H9 (cell line): ENCODE measurements around the gene NBR1. TPM values are rescaled to one million over a fixed set of nuclear protein-coding genes. Genes with fewer than 3 reads are reported as not detected.
"Not testable (repeated sequence)": the region's sequence is repeated elsewhere in the genome, so short reads cannot be mapped to it uniquely, and the experiment has no call there.

Experiments
- DNase-seq: peaks from one replicate; pipeline ENCODE4 v3.0.0-alpha.2; 2017
- H2AFZ ChIP-seq: one replicate; pipeline ENCODE4 v1.6.1; 2013; ENCODE audit warnings: mild to moderate bottlenecking, low read length, control low read depth, moderate library complexity
- H2AK5ac ChIP-seq: 2 replicates; pipeline ENCODE4 v1.6.1; 2013; ENCODE audit warnings: low read length, control low read depth, mixed read lengths; ENCODE audit not compliant: insufficient read length
- H2BK120ac ChIP-seq: one replicate; pipeline ENCODE4 v1.6.1; 2013; ENCODE audit warnings: low read depth, mild to moderate bottlenecking, low read length, control low read depth, inconsistent platforms; ENCODE audit not compliant: poor library complexity, severe bottlenecking
- H2BK12ac ChIP-seq: 2 replicates; pipeline ENCODE4 v1.6.1; 2013; ENCODE audit warnings: low read length, control low read depth, mixed read lengths, low read depth; ENCODE audit not compliant: insufficient read length
- H2BK15ac ChIP-seq: 2 replicates; pipeline ENCODE4 v1.6.1; 2013; ENCODE audit warnings: low read depth, low read length, control low read depth
- H2BK20ac ChIP-seq: one replicate; pipeline ENCODE4 v1.6.1; 2013; ENCODE audit warnings: low read depth, mild to moderate bottlenecking, low read length, control low read depth, inconsistent platforms; ENCODE audit not compliant: poor library complexity, severe bottlenecking
- H2BK5ac ChIP-seq: 2 replicates; pipeline ENCODE4 v1.6.1; 2013; ENCODE audit warnings: low read length, control low read depth, mixed read lengths; ENCODE audit not compliant: insufficient read length
- H3K14ac ChIP-seq: 2 replicates; pipeline ENCODE4 v1.6.1; 2013; ENCODE audit warnings: low read length, control low read depth; ENCODE audit not compliant: insufficient read depth
- H3K18ac ChIP-seq: 2 replicates; pipeline ENCODE4 v1.6.1; 2013; ENCODE audit warnings: low read depth, mild to moderate bottlenecking, mixed read lengths, low read length, control low read depth; ENCODE audit not compliant: insufficient read length
- H3K23ac ChIP-seq: 2 replicates; pipeline ENCODE4 v1.6.1; 2013; ENCODE audit warnings: low read length, control low read depth, mixed read lengths, low read depth; ENCODE audit not compliant: insufficient read length
- H3K23me2 ChIP-seq: 2 replicates; pipeline ENCODE4 v1.6.1; 2013; ENCODE audit warnings: low read depth, mild to moderate bottlenecking, mixed read lengths, low read length, control low read depth; ENCODE audit not compliant: insufficient read length, poor library complexity, severe bottlenecking
- H3K27ac ChIP-seq: 2 replicates; pipeline ENCODE4 v1.5.1; 2013; ENCODE audit warnings: low read length, control low read depth, mixed read lengths, low read depth; ENCODE audit not compliant: insufficient read length
- H3K27me3 ChIP-seq: 2 replicates; pipeline ENCODE4 v1.6.1; 2013; ENCODE audit warnings: low read length, control low read depth, inconsistent platforms; ENCODE audit not compliant: insufficient read depth
- H3K4ac ChIP-seq: 2 replicates; pipeline ENCODE4 v1.6.1; 2013; ENCODE audit warnings: low read depth, mild to moderate bottlenecking, control low read depth, inconsistent platforms, low read length, moderate library complexity
- H3K4me1 ChIP-seq: 2 replicates; pipeline ENCODE4 v1.6.1; 2013; ENCODE audit warnings: low read length, control low read depth, inconsistent platforms; ENCODE audit not compliant: insufficient read depth
- H3K4me2 ChIP-seq: 2 replicates; pipeline ENCODE4 v1.6.1; 2013; ENCODE audit warnings: low read length, control low read depth, mixed read lengths; ENCODE audit not compliant: insufficient read length, insufficient read depth
- H3K56ac ChIP-seq: 2 replicates; pipeline ENCODE4 v1.6.1; 2013; ENCODE audit warnings: low read depth, mild to moderate bottlenecking, mixed read lengths, low read length, control low read depth; ENCODE audit not compliant: insufficient read length
- H3K79me1 ChIP-seq: 2 replicates; pipeline ENCODE4 v1.6.1; 2013; ENCODE audit warnings: low read depth, mild to moderate bottlenecking, moderate library complexity, low read length, control low read depth, inconsistent platforms; ENCODE audit not compliant: insufficient read depth, poor library complexity, severe bottlenecking
- H3K79me2 ChIP-seq: 2 replicates; pipeline ENCODE4 v1.6.1; 2013; ENCODE audit warnings: low read length, control low read depth, inconsistent platforms; ENCODE audit not compliant: insufficient read depth
- H3K9ac ChIP-seq: 2 replicates; pipeline ENCODE4 v1.6.1; 2013; ENCODE audit warnings: low read length, control low read depth, mixed read lengths; ENCODE audit not compliant: insufficient read length; ENCODE audit errors: extremely low read depth
- H3K9me3 ChIP-seq: one replicate; pipeline ENCODE4 v1.6.1; 2013; ENCODE audit warnings: low read depth, low read length, inconsistent platforms; ENCODE audit not compliant: control insufficient read depth
- H3T11ph ChIP-seq: one replicate; pipeline ENCODE4 v1.6.1; 2013; ENCODE audit warnings: mild to moderate bottlenecking, low read length, control low read depth, inconsistent platforms
- H4K20me1 ChIP-seq: one replicate; pipeline ENCODE4 v1.6.1; 2013; ENCODE audit not compliant: control insufficient read depth, insufficient read length, insufficient read depth
- H4K5ac ChIP-seq: 2 replicates; pipeline ENCODE4 v1.6.1; 2013; ENCODE audit warnings: low read depth, mild to moderate bottlenecking, mixed read lengths, low read length, control low read depth; ENCODE audit not compliant: insufficient read length
- H4K8ac ChIP-seq: replicated peaks from 2 replicates; pipeline ENCODE4 v1.6.1; 2013; ENCODE audit warnings: low read length, control low read depth, mixed read lengths, low read depth; ENCODE audit not compliant: insufficient read length
- H4K91ac ChIP-seq: 2 replicates; pipeline ENCODE4 v1.6.1; 2013; ENCODE audit warnings: low read depth, mild to moderate bottlenecking, moderate library complexity, mixed read lengths, low read length, control low read depth; ENCODE audit not compliant: insufficient read length
- H3K27ac Mint-ChIP-seq, 3 experiments: 2 replicates in 2 of 3; 3 replicates in 1 of 3; pipeline ENCODE4 v1.8.0; 2020 to 2021; ENCODE audit warnings: mixed read lengths in 3 of 3, mild to moderate bottlenecking in 1 of 3, moderate library complexity in 1 of 3
- H3K27me3 Mint-ChIP-seq: 2 replicates; pipeline ENCODE4 v1.8.0; 2021; ENCODE audit warnings: low read depth, mild to moderate bottlenecking, moderate library complexity, mixed read lengths
- H3K36me3 Mint-ChIP-seq, 3 experiments: 2 replicates in 2 of 3; 3 replicates in 1 of 3; pipeline ENCODE4 v1.8.0; 2020 to 2021; ENCODE audit warnings: low read depth in 3 of 3, mixed read lengths in 3 of 3; ENCODE audit not compliant: insufficient read depth in 1 of 3
- H3K4me1 Mint-ChIP-seq, 2 experiments: 2 replicates each; pipeline ENCODE4 v1.8.0; 2020; ENCODE audit warnings: mixed read lengths in 2 of 2
- H3K4me3 Mint-ChIP-seq, 2 experiments: 2 replicates in 1 of 2; 3 replicates in 1 of 2; pipeline ENCODE4 v1.8.0; 2020 to 2021; ENCODE audit warnings: mild to moderate bottlenecking in 2 of 2, mixed read lengths in 2 of 2, moderate library complexity in 1 of 2
- H3K9me3 Mint-ChIP-seq, 2 experiments: 2 replicates in 1 of 2; 3 replicates in 1 of 2; pipeline ENCODE4 v1.8.0; 2020; ENCODE audit warnings: mild to moderate bottlenecking in 2 of 2, mixed read lengths in 2 of 2, moderate library complexity in 1 of 2
- CTCF ChIP-seq: fragments of 200-600 bp; sonication (generic); conservative IDR thresholded peaks from 3 replicates; pipeline ENCODE4 v1.8.0; 2021; ENCODE audit warnings: antibody characterized with exemption, mild to moderate bottlenecking
- WGBS: extraction: QIAGEN DNeasy Blood & Tissue Kit; methylation state at CpG from one replicate; pipeline ENCODE4 v1.1.7; 2013; ENCODE audit warnings: missing lambda C conversion rate, low lambda C conversion rate, mixed read lengths; ENCODE audit not compliant: insufficient read length; ENCODE audit errors: extremely low coverage; 5-methylcytosine and 5-hydroxymethylcytosine counted together
- total RNA-seq: library from RNA; stranded (reverse); gene quantifications from 2 replicates; pipeline ENCODE4 v1.2.1, GENCODE V29; 2021

Gene NBR1
- total RNA-seq, 1 experiment from 2014 or later: 34.2 TPM

GRCh38 chr17:43200127-43200526 is 29.1 kb downstream of the NBR1 start:
- Histone ChIP-seq H2AK5ac (no peak overlapping the region), H3K18ac (no peak overlapping the region), H2BK15ac (no peak overlapping the region), H4K20me1 (no peaks in the 10 kb centered on the region), H3K4ac (no peak overlapping the region), H3K79me1 (no peaks in the 10 kb centered on the region), H3K56ac (no peak overlapping the region), H3K4me1 (no peaks in the 10 kb centered on the region), H3K9me3 (no peaks in the 10 kb centered on the region), H3K27ac (no peak overlapping the region), H4K8ac (no peak overlapping the region), H4K5ac (no peak overlapping the region), H3K27me3 (no peaks in the 10 kb centered on the region), H2BK20ac (no peak overlapping the region), H4K91ac (no peak overlapping the region), H3K14ac (no peak overlapping the region), H2BK12ac (no peak overlapping the region), H3T11ph (no peak overlapping the region), H3K23me2 (no peaks in the 10 kb centered on the region), H2BK120ac (no peak overlapping the region), H2AFZ (no peak overlapping the region), H3K79me2 (no peaks in the 10 kb centered on the region), H2BK5ac (no peak overlapping the region), H3K23ac (no peak overlapping the region), H3K9ac (no peak overlapping the region), H3K4me2 (no peak overlapping the region)
- peaks cover 15 to 65% (median 64%) of the 10 kb centered on the region in 3 experiments; a peak in 6 of 7 replicates for H3K36me3 Mint-ChIP-seq
- no peak overlapping the region; a peak in 1 of 7 replicates for H3K27ac Mint-ChIP-seq
- H3K9me3 Mint-ChIP-seq: no peaks in the 10 kb centered on the region
- no peaks in the 10 kb centered on the region for H3K27me3 Mint-ChIP-seq
- WGBS: no CpG with 5 or more reads among the region's 4 CpGs
- no peak for DNase-seq
- H3K4me3 Mint-ChIP-seq: no peak overlapping the region
- no peaks in the 10 kb centered on the region for H3K4me1 Mint-ChIP-seq
- TF ChIP-seq CTCF: no peak

- H3K18ac ChIP-seq, H3K4me1 Mint-ChIP-seq, H3K79me1 ChIP-seq, H4K91ac ChIP-seq, H3K56ac ChIP-seq, H2BK12ac ChIP-seq, H3K27me3 ChIP-seq, H2BK120ac ChIP-seq, H3K4me2 ChIP-seq, H2BK5ac ChIP-seq, H3K4me3 Mint-ChIP-seq, H2BK15ac ChIP-seq, H2AFZ ChIP-seq, H3K27ac Mint-ChIP-seq, H3K4ac ChIP-seq, H3K27me3 Mint-ChIP-seq, H3K23ac ChIP-seq, H3K9me3 Mint-ChIP-seq, H3K9me3 ChIP-seq, H3K14ac ChIP-seq, H4K8ac ChIP-seq, H3K9ac ChIP-seq, H2BK20ac ChIP-seq, H2AK5ac ChIP-seq, H4K5ac ChIP-seq, H3K4me1 ChIP-seq, H3T11ph ChIP-seq, DNase-seq, H3K79me2 ChIP-seq, H4K20me1 ChIP-seq, H3K27ac ChIP-seq, H3K23me2 ChIP-seq: not testable (repeated sequence)
- no CpG with 5 or more reads among the region's 3 CpGs for WGBS
- H3K36me3 Mint-ChIP-seq: peaks cover 10 to 50% (median 49%) of the 10 kb centered on the region in 3 experiments; a peak in 6 of 7 replicates
These were observed 32.0 kb downstream of the NBR1 start for GRCh38 chr17:43203013-43203412.
